ENCODE measurements around the gene CAMK2B.

GRCh38 chr7:44201813-44202212 lies 123.6 kb downstream of the CAMK2B start:
- TF ChIP-seq ZBTB7A (IDR thresholded peaks at IDR 0.05; ENCODE audit: low read depth) = no peak
- TF ChIP-seq CREB1 (IDR thresholded peaks at IDR 0.05; ENCODE audit: low read depth) = no peak
- no peak for TF ChIP-seq RAD21 (IDR thresholded peaks at IDR 0.05; ENCODE audit: low read depth)
- TF ChIP-seq REST (IDR thresholded peaks at IDR 0.05; ENCODE audit: low read depth) = no peak
- no peak for TF ChIP-seq MAX (IDR thresholded peaks at IDR 0.05)
- no peak for TF ChIP-seq CEBPB (IDR thresholded peaks at IDR 0.05)
- no peak for TF ChIP-seq USF1 (IDR thresholded peaks at IDR 0.05)
- TF ChIP-seq YY1 (IDR thresholded peaks at IDR 0.05; ENCODE audit: low read depth) = no peak
- no peak for TF ChIP-seq TAF1 (IDR thresholded peaks at IDR 0.05; ENCODE audit: low read depth)
- TF ChIP-seq FOXM1 (IDR thresholded peaks at IDR 0.05; ENCODE audit: borderline replicate concordance, low read depth) = no peak
- no peak for TF ChIP-seq EGR1 (IDR thresholded peaks at IDR 0.05)
